Keratinocyte (primary cell): ENCODE data around the gene ZC3H8. TPM values are rescaled to one million over a fixed set of nuclear protein-coding genes. Genes with fewer than 3 reads are reported as not detected.

Experiments
- DNase-seq: peaks from one replicate; pipeline ENCODE4 v3.0.0-alpha.2; 2011; ENCODE audit warnings: low read depth, missing footprints, low spot score
- FAIRE-seq: peaks from 2 replicates; lab custom pipeline; 2011; peaks lifted over from hg19 to GRCh38; lab: Jason Lieb, UNC
- H2AFZ ChIP-seq: 2 replicates; pipeline ENCODE4 v1.6.0; 2012; ENCODE audit warnings: low read length, control low read depth, inconsistent platforms; ENCODE audit not compliant: control insufficient read depth
- H3K27ac ChIP-seq: 2 replicates; pipeline ENCODE4 v1.5.1; 2011; ENCODE audit warnings: low read length; ENCODE audit not compliant: control insufficient read depth, insufficient read depth
- H3K27me3 ChIP-seq: 3 replicates; pipeline ENCODE4 v1.6.0; 2011; ENCODE audit warnings: low read length; ENCODE audit not compliant: control insufficient read depth, insufficient read depth; ENCODE audit errors: extremely low read depth
- H3K36me3 ChIP-seq, 2 experiments: 2 replicates in 1 of 2; 3 replicates in 1 of 2; pipeline ENCODE4 v1.5.1; 2011; ENCODE audit warnings: low read length in 2 of 2, mild to moderate bottlenecking in 1 of 2; ENCODE audit not compliant: control insufficient read depth in 2 of 2, insufficient read depth in 2 of 2; ENCODE audit errors: extremely low read depth in 1 of 2
- H3K4me1 ChIP-seq: 3 replicates; pipeline ENCODE4 v1.5.1; 2011; ENCODE audit warnings: low read length; ENCODE audit not compliant: control insufficient read depth, insufficient read depth; ENCODE audit errors: extremely low read depth
- H3K4me2 ChIP-seq: 3 replicates; pipeline ENCODE4 v1.6.0; 2011; ENCODE audit warnings: low read depth, low read length; ENCODE audit not compliant: control insufficient read depth, insufficient read depth; ENCODE audit errors: extremely low read depth
- H3K4me3 ChIP-seq, 3 experiments: fragments of 200-600 bp in 1 of 3; sonication (generic) in 1 of 3; 2 replicates in 2 of 3; 3 replicates in 1 of 3; pipeline ENCODE4 v1.5.1; 2011 to 2016; ENCODE audit warnings: low read length in 3 of 3, mild to moderate bottlenecking in 3 of 3, control low read depth in 2 of 3, inconsistent platforms in 1 of 3, low read depth in 1 of 3, mixed read lengths in 1 of 3, mixed run types in 1 of 3, moderate library complexity in 1 of 3; ENCODE audit not compliant: control insufficient read depth in 2 of 3, insufficient read depth in 2 of 3; ENCODE audit errors: extremely low read depth in 1 of 3
- H3K79me2 ChIP-seq: 2 replicates; pipeline ENCODE4 v1.6.0; 2012; ENCODE audit warnings: low read length; ENCODE audit not compliant: control insufficient read depth, insufficient read depth
- H3K9ac ChIP-seq: 3 replicates; pipeline ENCODE4 v1.6.0; 2011; ENCODE audit warnings: low read length; ENCODE audit not compliant: control insufficient read depth, insufficient read depth; ENCODE audit errors: extremely low read depth
- H3K9me1 ChIP-seq: 3 replicates; pipeline ENCODE4 v1.6.0; 2011; ENCODE audit warnings: low read length; ENCODE audit not compliant: control insufficient read depth, insufficient read depth; ENCODE audit errors: extremely low read depth
- H3K9me3 ChIP-seq: 2 replicates; pipeline ENCODE4 v1.5.1; 2012; ENCODE audit warnings: low read depth, low read length; ENCODE audit not compliant: control insufficient read depth
- H4K20me1 ChIP-seq: 3 replicates; pipeline ENCODE4 v1.6.0; 2011; ENCODE audit warnings: low read length; ENCODE audit not compliant: control insufficient read depth, insufficient read depth; ENCODE audit errors: extremely low read depth
- EZH2 ChIP-seq: IDR thresholded peaks from one replicate; pipeline ENCODE4 v1.6.1; 2012; ENCODE audit warnings: inconsistent platforms, mild to moderate bottlenecking, low read length, moderate library complexity
- dilution Hi-C: fragments of 300-500 bp; cut with MboI; formaldehyde crosslinking; loops from one replicate; pipeline ENCODE4 v1.7.0; 2020; ENCODE audit warnings: low sequenced_read_pairs; ENCODE audit not compliant: extremely low pct_ligation_motif_present
- polyA plus RNA-seq, 5 experiments: library from polyadenylated mRNA; depleted of rRNA in 3 of 5; stranded (reverse) in 3 of 5; stranded (forward) in 1 of 5; unstranded in 1 of 5; fragments of >200 nt; gene quantifications; 1 replicate in 1 of 5; 2 replicates in 3 of 5; 3 replicates in 1 of 5; pipeline versions ENCODE4 v1.2.1 to v1.2.3, GENCODE V29; 2011 to 2012; ENCODE audit warnings: missing spikeins in 2 of 5, low read depth in 1 of 5, low replicate concordance in 1 of 5
- TF ChIP-seq, protein P1 (sequence below), 3 experiments: IDR thresholded peaks in 1 of 3; conservative IDR thresholded peaks in 1 of 3; optimal IDR thresholded peaks in 1 of 3; 2 replicates in 2 of 3; 3 replicates in 1 of 3; pipeline versions ENCODE3 to v1.5.1; 2011; ENCODE audit warnings: low read length in 3 of 3, mild to moderate bottlenecking in 3 of 3, moderate library complexity in 2 of 3, control low read depth in 1 of 3, inconsistent platforms in 1 of 3; ENCODE audit not compliant: insufficient read depth in 2 of 3; ENCODE audit errors: extremely low read depth in 1 of 3

The ZC3H8 gene
- polyA plus RNA-seq, 1 donor (not counting 4 experiments of a cell fraction or from before 2014, with no cell fraction given): 11.4 TPM

GRCh38 chr2:112175958-112176573 is 78.8 kb downstream of the ZC3H8 start:
- dilution Hi-C loops: no loop called here

GRCh38 chr2:112175333-112175732 is 79.5 kb downstream of the ZC3H8 start:
- dilution Hi-C loops: no loop called here
- Histone ChIP-seq H3K9me1 (no peaks in the 10 kb centered on the region), H3K27ac (no peak overlapping the region), H2AFZ (no peak overlapping the region), H3K9me3 (no peaks in the 10 kb centered on the region), H3K27me3 (no peaks in the 10 kb centered on the region), H3K4me2 (no peak overlapping the region), H3K36me3 (no peaks in the 10 kb centered on the region), H4K20me1 (no peaks in the 10 kb centered on the region), H3K9ac (no peak overlapping the region), H3K79me2 (no peaks in the 10 kb centered on the region), H3K4me3 (no peak overlapping the region), H3K4me1 (no peaks in the 10 kb centered on the region)
- FAIRE-seq: no peak
- DNase-seq: no peak
- TF ChIP-seq, protein P1, sequence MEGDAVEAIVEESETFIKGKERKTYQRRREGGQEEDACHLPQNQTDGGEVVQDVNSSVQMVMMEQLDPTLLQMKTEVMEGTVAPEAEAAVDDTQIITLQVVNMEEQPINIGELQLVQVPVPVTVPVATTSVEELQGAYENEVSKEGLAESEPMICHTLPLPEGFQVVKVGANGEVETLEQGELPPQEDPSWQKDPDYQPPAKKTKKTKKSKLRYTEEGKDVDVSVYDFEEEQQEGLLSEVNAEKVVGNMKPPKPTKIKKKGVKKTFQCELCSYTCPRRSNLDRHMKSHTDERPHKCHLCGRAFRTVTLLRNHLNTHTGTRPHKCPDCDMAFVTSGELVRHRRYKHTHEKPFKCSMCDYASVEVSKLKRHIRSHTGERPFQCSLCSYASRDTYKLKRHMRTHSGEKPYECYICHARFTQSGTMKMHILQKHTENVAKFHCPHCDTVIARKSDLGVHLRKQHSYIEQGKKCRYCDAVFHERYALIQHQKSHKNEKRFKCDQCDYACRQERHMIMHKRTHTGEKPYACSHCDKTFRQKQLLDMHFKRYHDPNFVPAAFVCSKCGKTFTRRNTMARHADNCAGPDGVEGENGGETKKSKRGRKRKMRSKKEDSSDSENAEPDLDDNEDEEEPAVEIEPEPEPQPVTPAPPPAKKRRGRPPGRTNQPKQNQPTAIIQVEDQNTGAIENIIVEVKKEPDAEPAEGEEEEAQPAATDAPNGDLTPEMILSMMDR (optimal IDR thresholded peaks at IDR 0.05 in 1 of 3, IDR thresholded peaks at IDR 0.05 in 1 of 3, conservative IDR thresholded peaks at IDR 0.05 in 1 of 3; ENCODE audit: extremely low read depth in 1 of 3, insufficient read depth in 2 of 3, low read length in 3 of 3): no peak
- no peak for TF ChIP-seq EZH2

More at GRCh38 chr2:112175958-112176573, 78.8 kb downstream of the ZC3H8 start:
- Histone ChIP-seq H3K4me3 (no peak overlapping the region), H3K27ac (no peak overlapping the region), H3K36me3 (no peaks in the 10 kb centered on the region), H3K9ac (no peak overlapping the region), H3K79me2 (no peaks in the 10 kb centered on the region), H3K9me3 (no peaks in the 10 kb centered on the region), H3K4me1 (no peaks in the 10 kb centered on the region), H3K4me2 (no peak overlapping the region), H4K20me1 (no peaks in the 10 kb centered on the region), H3K9me1 (no peaks in the 10 kb centered on the region), H2AFZ (no peak overlapping the region), H3K27me3 (no peaks in the 10 kb centered on the region)
- DNase-seq (no peak), FAIRE-seq (no peak)
- TF ChIP-seq, protein P1 (optimal IDR thresholded peaks at IDR 0.05 in 1 of 3, IDR thresholded peaks at IDR 0.05 in 1 of 3, conservative IDR thresholded peaks at IDR 0.05 in 1 of 3; ENCODE audit: extremely low read depth in 1 of 3, insufficient read depth in 2 of 3, low read length in 3 of 3): no peak
- no peak for TF ChIP-seq EZH2
